Skeletal muscle satellite cell (primary cell): ENCODE measurements around the gene OLA1.

Source experiments
- H3K27me3 ChIP-seq: 2 replicates; pipeline ENCODE4 v1.7.0; 2013; ENCODE audit warnings: low read length; ENCODE audit not compliant: control insufficient read depth, insufficient read depth
- H3K36me3 ChIP-seq: 2 replicates; pipeline ENCODE4 v1.7.0; 2013; ENCODE audit warnings: mild to moderate bottlenecking, control low read depth, low read length; ENCODE audit not compliant: insufficient read depth
- H3K4me1 ChIP-seq: 2 replicates; pipeline ENCODE4 v1.7.0; 2013; ENCODE audit warnings: low read length; ENCODE audit not compliant: control insufficient read depth, insufficient read depth
- H3K4me2 ChIP-seq: 2 replicates; pipeline ENCODE4 v1.7.0; 2013; ENCODE audit warnings: mild to moderate bottlenecking, low read length
- H3K4me3 ChIP-seq: 2 replicates; pipeline ENCODE4 v1.7.0; 2013; ENCODE audit warnings: low read length
- H3K9ac ChIP-seq: 2 replicates; pipeline ENCODE4 v1.7.0; 2013; ENCODE audit warnings: mild to moderate bottlenecking, low read depth, low read length, moderate library complexity
- H3K9me3 ChIP-seq: replicated peaks from 2 replicates; pipeline ENCODE4 v1.7.0; 2013; ENCODE audit warnings: mild to moderate bottlenecking, control low read depth, low read length

The OLA1 gene

GRCh38 chr2:174080672-174081121 lies 167.6 kb downstream of the OLA1 start:
- H3K36me3 ChIP-seq = peaks cover 6% of the 10 kb centered on the region
- no peak overlapping the region for H3K9ac ChIP-seq
- H3K27me3 ChIP-seq = no peaks in the 10 kb centered on the region
- peaks cover 4% of the 10 kb centered on the region for H3K4me1 ChIP-seq
- H3K4me3 ChIP-seq = no peak overlapping the region
- H3K9me3 ChIP-seq = no peaks in the 10 kb centered on the region
- no peak overlapping the region for H3K4me2 ChIP-seq

GRCh38 chr2:174078275-174078674 lies 170.1 kb downstream of the OLA1 start:
- H3K9ac ChIP-seq = no peak overlapping the region
- peaks cover 19% of the 10 kb centered on the region for H3K36me3 ChIP-seq
- H3K4me2 ChIP-seq = no peak overlapping the region
- H3K4me3 ChIP-seq = no peak overlapping the region
- no peaks in the 10 kb centered on the region for H3K9me3 ChIP-seq
- H3K27me3 ChIP-seq = no peaks in the 10 kb centered on the region
- peaks cover 4% of the 10 kb centered on the region for H3K4me1 ChIP-seq

GRCh38 chr2:174076975-174077374 lies 171.4 kb downstream of the OLA1 start:
- H3K9me3 ChIP-seq = no peaks in the 10 kb centered on the region
- H3K9ac ChIP-seq = no peak overlapping the region
- peaks cover 19% of the 10 kb centered on the region for H3K36me3 ChIP-seq
- no peak overlapping the region for H3K4me2 ChIP-seq
- H3K4me3 ChIP-seq = no peak overlapping the region
- H3K4me1 ChIP-seq = peaks cover 4% of the 10 kb centered on the region
- H3K27me3 ChIP-seq = no peaks in the 10 kb centered on the region

GRCh38 chr2:174076040-174076439 lies 172.3 kb downstream of the OLA1 start:
- Histone ChIP-seq H3K4me2 (no peak overlapping the region), H3K9me3 (no peaks in the 10 kb centered on the region), H3K4me3 (no peak overlapping the region), H3K36me3 (peaks cover 19% of the 10 kb centered on the region), H3K4me1 (peaks cover 4% of the 10 kb centered on the region), H3K27me3 (no peaks in the 10 kb centered on the region), H3K9ac (no peak overlapping the region)

GRCh38 chr2:174074831-174075230 lies 173.5 kb downstream of the OLA1 start:
- Histone ChIP-seq H3K4me3 (no peak overlapping the region), H3K27me3 (no peaks in the 10 kb centered on the region), H3K4me1 (peaks cover 4% of the 10 kb centered on the region), H3K9ac (no peak overlapping the region), H3K4me2 (no peak overlapping the region), H3K9me3 (no peaks in the 10 kb centered on the region), H3K36me3 (peaks cover 13% of the 10 kb centered on the region)

GRCh38 chr2:174072857-174073256 lies 175.5 kb downstream of the OLA1 start:
- Histone ChIP-seq H3K9ac (no peak overlapping the region), H3K9me3 (no peaks in the 10 kb centered on the region), H3K27me3 (no peaks in the 10 kb centered on the region), H3K36me3 (peaks cover 13% of the 10 kb centered on the region), H3K4me2 (no peak overlapping the region), H3K4me1 (no peaks in the 10 kb centered on the region), H3K4me3 (no peak overlapping the region)

GRCh38 chr2:174072069-174072468 lies 176.3 kb downstream of the OLA1 start:
- Histone ChIP-seq H3K4me3 (no peak overlapping the region), H3K4me2 (no peak overlapping the region), H3K4me1 (no peaks in the 10 kb centered on the region), H3K27me3 (no peaks in the 10 kb centered on the region), H3K9me3 (no peaks in the 10 kb centered on the region), H3K36me3 (peaks cover 13% of the 10 kb centered on the region), H3K9ac (no peak overlapping the region)

GRCh38 chr2:174071321-174071720 lies 177.0 kb downstream of the OLA1 start:
- H3K4me3 ChIP-seq = no peak overlapping the region
- no peaks in the 10 kb centered on the region for H3K27me3 ChIP-seq
- H3K4me1 ChIP-seq = no peaks in the 10 kb centered on the region
- H3K9ac ChIP-seq = no peak overlapping the region
- no peak overlapping the region for H3K4me2 ChIP-seq
- no peaks in the 10 kb centered on the region for H3K9me3 ChIP-seq
- H3K36me3 ChIP-seq = peaks cover 13% of the 10 kb centered on the region

GRCh38 chr2:174070281-174070680 lies 178.1 kb downstream of the OLA1 start:
- Histone ChIP-seq H3K36me3 (peaks cover 12% of the 10 kb centered on the region), H3K9ac (no peak overlapping the region), H3K9me3 (no peaks in the 10 kb centered on the region), H3K4me3 (no peak overlapping the region), H3K4me2 (no peak overlapping the region), H3K27me3 (no peaks in the 10 kb centered on the region), H3K4me1 (no peaks in the 10 kb centered on the region)

GRCh38 chr2:174067815-174068214 lies 180.5 kb downstream of the OLA1 start:
- Histone ChIP-seq H3K4me3 (no peak overlapping the region), H3K36me3 (no peaks in the 10 kb centered on the region), H3K9me3 (no peaks in the 10 kb centered on the region), H3K4me1 (no peaks in the 10 kb centered on the region), H3K9ac (no peak overlapping the region), H3K4me2 (no peak overlapping the region), H3K27me3 (no peaks in the 10 kb centered on the region)

GRCh38 chr2:174066871-174067270 lies 181.5 kb downstream of the OLA1 start:
- no peak overlapping the region for H3K4me2 ChIP-seq
- no peaks in the 10 kb centered on the region for H3K9me3 ChIP-seq

GRCh38 chr2:174063492-174064092 lies 184.7 kb downstream of the OLA1 start:
- Histone ChIP-seq H3K4me3 (no peak overlapping the region), H3K27me3 (no peaks in the 10 kb centered on the region), H3K9me3 (no peaks in the 10 kb centered on the region), H3K36me3 (no peaks in the 10 kb centered on the region), H3K4me2 (no peak overlapping the region), H3K4me1 (peaks cover 13% of the 10 kb centered on the region), H3K9ac (no peak overlapping the region)

More at GRCh38 chr2:174066871-174067270, 181.5 kb downstream of the OLA1 start:
- Histone ChIP-seq H3K36me3 (no peaks in the 10 kb centered on the region), H3K4me1 (no peaks in the 10 kb centered on the region), H3K27me3 (no peaks in the 10 kb centered on the region), H3K4me3 (no peak overlapping the region), H3K9ac (no peak overlapping the region)
